DOHH2 (cell line): ENCODE results near the gene PTPDC1.

Source experiments
- CTCF ChIP-seq: fragments of 200-600 bp; sonication (generic); IDR thresholded peaks from one replicate; pipeline ENCODE4 v1.5.1; 2014; ENCODE audit warnings: antibody characterized with exemption, mild to moderate bottlenecking, low read depth, low read length; ENCODE audit not compliant: poor library complexity, severe bottlenecking
- EZH2phosphoT487 ChIP-seq: fragments of 200-600 bp; sonication (generic); IDR thresholded peaks from 2 replicates; pipeline ENCODE4 v1.6.1; 2017; ENCODE audit warnings: borderline replicate concordance, mild to moderate bottlenecking, antibody characterized with exemption, low read length, moderate library complexity, mixed read lengths

GRCh38 chr9:94085062-94085639, 887 bp downstream of the PTPDC1 start:
- TF ChIP-seq CTCF: no peak
- TF ChIP-seq EZH2phosphoT487: no peak
